ENCODE measurements around the gene PPP1R2C. TPM values are rescaled to one million over a fixed set of nuclear protein-coding genes. Genes with fewer than 3 reads are reported as not detected.

The PPP1R2C gene
- not detected in 2 replicates for total RNA-seq

GRCh38 chrX:42778096-42778495 is at the start of gene PPP1R2C:
Gene PPP1R2C (minus strand): TSS chrX:42778163. CDS start chrX:42778079, 84 bp downstream.

